HL-60 (cell line): Measurements from ENCODE around the gene RBCK1.

Experiments
- DNase-seq, 2 experiments: peaks; one replicate each; pipeline ENCODE4 v3.0.0-alpha.2; 2010 to 2020; ENCODE audit warnings: low read depth in 1 of 2, low spot score in 1 of 2
- H3K27ac ChIP-seq: fragments of 250-450 bp; sonication (Bioruptor Pico); replicated peaks from 2 replicates; pipeline ENCODE4 v1.5.1; 2020; ENCODE audit warnings: mild to moderate bottlenecking, moderate library complexity
- H3K27me3 ChIP-seq: fragments of 250-450 bp; sonication (Bioruptor Pico); 2 replicates; pipeline ENCODE4 v1.5.1; 2021; ENCODE audit warnings: mild to moderate bottlenecking, moderate library complexity; ENCODE audit not compliant: insufficient read depth, poor library complexity, severe bottlenecking
- H3K4me3 ChIP-seq: replicated peaks from 2 replicates; pipeline ENCODE4 v1.5.1; 2011; ENCODE audit warnings: mild to moderate bottlenecking, control low read depth, low read length; ENCODE audit not compliant: insufficient read depth
- CTCF ChIP-seq: IDR thresholded peaks from one replicate; pipeline ENCODE4 v1.5.1; 2011; ENCODE audit warnings: low read length, control low read depth, inconsistent platforms; ENCODE audit not compliant: insufficient read depth
- GABPA ChIP-seq: IDR thresholded peaks from 2 replicates; pipeline ENCODE4 v1.6.1; 2012; ENCODE audit warnings: low read depth
- POLR2AphosphoS5 ChIP-seq: IDR thresholded peaks from 2 replicates; pipeline ENCODE4 v1.6.1; 2012; ENCODE audit warnings: low read depth
- REST ChIP-seq: IDR thresholded peaks from 2 replicates; pipeline ENCODE4 v1.6.1; 2012; ENCODE audit warnings: low read depth; ENCODE audit not compliant: insufficient replicate concordance
- SPI1 ChIP-seq: IDR thresholded peaks from 2 replicates; pipeline ENCODE4 v1.6.1; 2012; ENCODE audit warnings: low read depth, mild to moderate bottlenecking, borderline replicate concordance

The RBCK1 gene

GRCh38 chr20:478010-478948 is 70.2 kb downstream of the RBCK1 start:
- Histone ChIP-seq H3K4me3 (no peak overlapping the region), H3K27ac (no peak overlapping the region)
- DNase-seq, result no peak

GRCh38 chr20:478949-479429 is 70.9 kb downstream of the RBCK1 start:
- Histone ChIP-seq H3K27ac (no peak overlapping the region), H3K27me3 (no peaks in the 10 kb centered on the region), H3K4me3 (no peak overlapping the region)
- peak in 1 of 2 experiments; percentile 51 for DNase-seq
- no peak for TF ChIP-seq SPI1
- TF ChIP-seq CTCF, result peak; percentile 47
- no peak for TF ChIP-seq GABPA
- no peak for TF ChIP-seq REST

More at GRCh38 chr20:478010-478948, 70.2 kb downstream of the RBCK1 start:
- no peaks in the 10 kb centered on the region for H3K27me3 ChIP-seq
- no peak for TF ChIP-seq CTCF
- TF ChIP-seq POLR2AphosphoS5, result no peak
- no peak for TF ChIP-seq REST
- no peak for TF ChIP-seq GABPA
- TF ChIP-seq SPI1, result no peak

- no peak for DNase-seq
- Histone ChIP-seq H3K27me3 (no peaks in the 10 kb centered on the region), H3K27ac (no peak overlapping the region), H3K4me3 (no peak overlapping the region)
- no peak for TF ChIP-seq CTCF
- TF ChIP-seq POLR2AphosphoS5, result no peak
- no peak for TF ChIP-seq REST
- no peak for TF ChIP-seq SPI1
- no peak for TF ChIP-seq GABPA
Measured at GRCh38 chr20:479487-479886, 71.4 kb downstream of the RBCK1 start.
